Brain microvascular endothelial cell (primary cell): ENCODE data around the gene RAX2.
"Not testable (repeated sequence)": the region's sequence is repeated elsewhere in the genome, so short reads cannot be mapped to it uniquely, and the experiment has no call there.

Experiments used
- DNase-seq: peaks from one replicate; pipeline ENCODE4 v3.0.0-alpha.2; 2020
- H3K27ac ChIP-seq: fragments of 250-450 bp; sonication (Bioruptor Pico); 2 replicates; pipeline ENCODE4 v1.5.1; 2020; ENCODE audit warnings: mild to moderate bottlenecking, moderate library complexity
- H3K27me3 ChIP-seq: fragments of 250-450 bp; sonication (Bioruptor Pico); replicated peaks from 2 replicates; pipeline ENCODE4 v1.5.1; 2020; ENCODE audit warnings: mild to moderate bottlenecking
- H3K36me3 ChIP-seq: fragments of 250-450 bp; sonication (Bioruptor Pico); replicated peaks from 2 replicates; pipeline ENCODE4 v1.5.1; 2020; ENCODE audit warnings: mild to moderate bottlenecking
- H3K4me3 ChIP-seq: 2 replicates; pipeline ENCODE4 v1.5.1; 2011; ENCODE audit warnings: low read depth, mild to moderate bottlenecking, control low read depth, low read length, moderate library complexity
- CTCF ChIP-seq: IDR thresholded peaks from 2 replicates; pipeline ENCODE4 v1.5.1; 2011; ENCODE audit warnings: low read depth, mild to moderate bottlenecking, moderate library complexity, low read length, control low read depth, inconsistent platforms; ENCODE audit errors: missing control alignments
- in situ Hi-C: cut with HindIII; loops from 2 replicates; pipeline ENCODE4 v1.10.0; 2017; ENCODE audit warnings: low sequenced_read_pairs, low pct_ligation_motif_present

The RAX2 gene

GRCh38 chr19:3762501-3763459, 9.2 kb downstream of the RAX2 start, which contains the start of gene MRPL54:
MRPL54 (plus strand) TSS chr19:3762682; CDS start chr19:3762701, 19 bp downstream.
- H3K4me3 ChIP-seq = peak within 1 kb of the TSS; percentile 96
- no peak for TF ChIP-seq CTCF
- in situ Hi-C loops = no loop called here

GRCh38 chr19:3762130-3762473, 9.9 kb downstream of the RAX2 start:
- in situ Hi-C loops = no loop called here
- TF ChIP-seq CTCF = no peak
- Histone ChIP-seq H3K4me3 (no peak overlapping the region), H3K27ac (peak overlapping the region; percentile 98), H3K36me3 (peaks cover 22% of the 10 kb centered on the region), H3K27me3 (no peaks in the 10 kb centered on the region)
- DNase-seq = no peak

More at GRCh38 chr19:3762501-3763459, 9.2 kb downstream of the RAX2 start, which contains the start of gene MRPL54:
- Histone ChIP-seq H3K27ac (peak within 1 kb of the TSS; percentile 98), H3K27me3 (no peaks in the 10 kb centered on the region), H3K36me3 (peaks cover 20% of the 10 kb centered on the region)
- peak; percentile 98 for DNase-seq

GRCh38 chr19:3761382-3762129, 10.5 kb downstream of the RAX2 start, which contains the start of gene APBA3:
APBA3 (minus strand) TSS chr19:3761692; CDS start chr19:3760264, 1,428 bp downstream.
- Histone ChIP-seq H3K36me3 (peaks cover 19% of the 10 kb centered on the region), H3K27me3 (no peaks in the 10 kb centered on the region), H3K4me3 (peak within 1 kb of the TSS; percentile 96), H3K27ac (peak within 1 kb of the TSS; percentile 98)
- peak; percentile 83 for DNase-seq
- in situ Hi-C loops = no loop called here
- TF ChIP-seq CTCF = peak; percentile 75

- TF ChIP-seq CTCF = no peak
- peaks cover 13% of the 10 kb centered on the region for H3K36me3 ChIP-seq
- DNase-seq = peak; percentile 2
- in situ Hi-C loops = no loop called here
- H3K27ac ChIP-seq = peak overlapping the region; percentile 82
- no peaks in the 10 kb centered on the region for H3K27me3 ChIP-seq
- H3K4me3 ChIP-seq = peak overlapping the region; percentile 96
Observed at GRCh38 chr19:3760871-3761361, 11.1 kb downstream of the RAX2 start.

GRCh38 chr19:3759482-3760254, 12.4 kb downstream of the RAX2 start:
- Histone ChIP-seq H3K27ac (no peak overlapping the region), H3K27me3 (no peaks in the 10 kb centered on the region), H3K36me3 (peaks cover 13% of the 10 kb centered on the region), H3K4me3 (no peak overlapping the region)
- in situ Hi-C loops = no loop called here
- no peak for DNase-seq
- no peak for TF ChIP-seq CTCF

- H3K4me3 ChIP-seq, in situ Hi-C loops, H3K27me3 ChIP-seq, DNase-seq, H3K27ac ChIP-seq: not testable (repeated sequence)
- H3K36me3 ChIP-seq = peaks cover 13% of the 10 kb centered on the region
Observed at GRCh38 chr19:3758297-3758696, 13.7 kb downstream of the RAX2 start.

- in situ Hi-C loops, H3K27ac ChIP-seq, H3K4me3 ChIP-seq, H3K27me3 ChIP-seq, DNase-seq: not testable (repeated sequence)
- peaks cover 13% of the 10 kb centered on the region for H3K36me3 ChIP-seq
Observed at GRCh38 chr19:3757705-3758104, 14.3 kb downstream of the RAX2 start.
